ENCODE measurements around the gene ZNF574.

DNA sequence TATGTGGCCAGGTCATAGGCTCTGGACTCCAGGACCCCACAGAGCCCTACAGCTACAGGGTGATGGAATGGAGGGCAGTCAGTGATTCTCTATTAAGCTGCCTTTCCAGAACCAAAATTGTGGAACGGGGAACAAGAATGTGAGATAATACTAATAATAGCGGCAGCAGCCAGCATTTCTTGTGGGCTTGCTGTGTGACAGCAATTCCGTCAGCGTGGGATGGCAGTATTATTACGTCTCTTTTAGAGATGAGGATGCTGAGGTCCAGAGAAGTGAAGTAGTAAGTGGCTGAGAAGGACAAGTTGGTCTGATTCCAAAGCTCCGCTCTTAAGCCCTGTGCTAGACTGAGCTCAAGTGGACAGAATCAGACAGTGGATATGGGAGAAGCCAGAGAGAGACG, 30.4 kb upstream of the ZNF574 start:
- TF ChIP-seq, protein P1, sequence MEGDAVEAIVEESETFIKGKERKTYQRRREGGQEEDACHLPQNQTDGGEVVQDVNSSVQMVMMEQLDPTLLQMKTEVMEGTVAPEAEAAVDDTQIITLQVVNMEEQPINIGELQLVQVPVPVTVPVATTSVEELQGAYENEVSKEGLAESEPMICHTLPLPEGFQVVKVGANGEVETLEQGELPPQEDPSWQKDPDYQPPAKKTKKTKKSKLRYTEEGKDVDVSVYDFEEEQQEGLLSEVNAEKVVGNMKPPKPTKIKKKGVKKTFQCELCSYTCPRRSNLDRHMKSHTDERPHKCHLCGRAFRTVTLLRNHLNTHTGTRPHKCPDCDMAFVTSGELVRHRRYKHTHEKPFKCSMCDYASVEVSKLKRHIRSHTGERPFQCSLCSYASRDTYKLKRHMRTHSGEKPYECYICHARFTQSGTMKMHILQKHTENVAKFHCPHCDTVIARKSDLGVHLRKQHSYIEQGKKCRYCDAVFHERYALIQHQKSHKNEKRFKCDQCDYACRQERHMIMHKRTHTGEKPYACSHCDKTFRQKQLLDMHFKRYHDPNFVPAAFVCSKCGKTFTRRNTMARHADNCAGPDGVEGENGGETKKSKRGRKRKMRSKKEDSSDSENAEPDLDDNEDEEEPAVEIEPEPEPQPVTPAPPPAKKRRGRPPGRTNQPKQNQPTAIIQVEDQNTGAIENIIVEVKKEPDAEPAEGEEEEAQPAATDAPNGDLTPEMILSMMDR (conservative IDR thresholded peaks at IDR 0.05 in 1 of 2, IDR thresholded peaks at IDR 0.05 in 1 of 2; ENCODE audit: low read depth in 1 of 2, low read length in 2 of 2) = no peak
- TF ChIP-seq EZH2 (IDR thresholded peaks at IDR 0.05; ENCODE audit: low read length, missing control alignments) = no peak

Data from fibroblast of lung (primary cell).